GM03348 (cell line): ENCODE measurements around the gene PHF21A.
"Not testable (repeated sequence)": the region's sequence is repeated elsewhere in the genome, so short reads cannot be mapped to it uniquely, and the experiment has no call there.

Experiments
- DNase-seq: peaks from one replicate; pipeline ENCODE4 v3.0.0; 2012; ENCODE audit warnings: low spot score

The PHF21A gene

GRCh38 chr11:45982656-45983470 lies 138.4 kb downstream of the PHF21A start:
- peak; percentile 75 for DNase-seq

- not testable (repeated sequence) for DNase-seq
Measured at GRCh38 chr11:45981826-45982225, 139.4 kb downstream of the PHF21A start.

GRCh38 chr11:45974806-45975205 lies 146.4 kb downstream of the PHF21A start:
- DNase-seq: peak; percentile 45

- no peak for DNase-seq
Measured at GRCh38 chr11:45973601-45974000, 147.7 kb downstream of the PHF21A start.

- DNase-seq: no peak
Measured at GRCh38 chr11:45968901-45969300, 152.4 kb downstream of the PHF21A start.

GRCh38 chr11:45967506-45967905 lies 153.7 kb downstream of the PHF21A start:
- DNase-seq: peak; percentile 7

- peak; percentile 87 for DNase-seq
Measured at GRCh38 chr11:45964911-45965389, 156.3 kb downstream of the PHF21A start.

- DNase-seq: no peak
Measured at GRCh38 chr11:45961751-45962240, 159.5 kb downstream of the PHF21A start.

GRCh38 chr11:45960387-45961095 lies 160.7 kb downstream of the PHF21A start:
- DNase-seq: peak; percentile 31

GRCh38 chr11:45959851-45960250 lies 161.4 kb downstream of the PHF21A start:
- DNase-seq: peak; percentile 54

- no peak for DNase-seq
Measured at GRCh38 chr11:45949992-45950407, 171.3 kb downstream of the PHF21A start.

- no peak for DNase-seq
Measured at GRCh38 chr11:45948356-45948755, 172.9 kb downstream of the PHF21A start.

GRCh38 chr11:45947885-45948284 lies 173.4 kb downstream of the PHF21A start:
- no peak for DNase-seq

GRCh38 chr11:45945397-45945999 lies 175.8 kb downstream of the PHF21A start:
- no peak for DNase-seq

- DNase-seq: no peak
Measured at GRCh38 chr11:45942381-45942780, 178.9 kb downstream of the PHF21A start.

- no peak for DNase-seq
Measured at GRCh38 chr11:45941285-45941684, 180.0 kb downstream of the PHF21A start.

GRCh38 chr11:45939836-45940235 lies 181.4 kb downstream of the PHF21A start:
- peak; percentile 45 for DNase-seq

GRCh38 chr11:45937916-45938315 lies 183.3 kb downstream of the PHF21A start:
- no peak for DNase-seq

GRCh38 chr11:45936511-45937054 lies 184.7 kb downstream of the PHF21A start:
- no peak for DNase-seq

- no peak for DNase-seq
Measured at GRCh38 chr11:45935349-45936064, 185.7 kb downstream of the PHF21A start.

- no peak for DNase-seq
Measured at GRCh38 chr11:45934580-45935318, 186.5 kb downstream of the PHF21A start.
